Activated naive CD4-positive, alpha-beta T cell treated with anti-CD3 and anti-CD28 coated beads, Interleukin-2, amount 10 ng/mL, durations not matched to agents 5 hours and 36 hours (primary cell): ENCODE data around the gene CEACAM5. TPM values are rescaled to one million over a fixed set of nuclear protein-coding genes. Genes with fewer than 3 reads are reported as not detected.

Experiments
- total RNA-seq, 2 experiments: library from RNA; stranded (reverse); gene quantifications; one replicate each; pipeline ENCODE4 v1.2.3, GENCODE V29; 2021

The CEACAM5 gene
- total RNA-seq, result not detected

DNA sequence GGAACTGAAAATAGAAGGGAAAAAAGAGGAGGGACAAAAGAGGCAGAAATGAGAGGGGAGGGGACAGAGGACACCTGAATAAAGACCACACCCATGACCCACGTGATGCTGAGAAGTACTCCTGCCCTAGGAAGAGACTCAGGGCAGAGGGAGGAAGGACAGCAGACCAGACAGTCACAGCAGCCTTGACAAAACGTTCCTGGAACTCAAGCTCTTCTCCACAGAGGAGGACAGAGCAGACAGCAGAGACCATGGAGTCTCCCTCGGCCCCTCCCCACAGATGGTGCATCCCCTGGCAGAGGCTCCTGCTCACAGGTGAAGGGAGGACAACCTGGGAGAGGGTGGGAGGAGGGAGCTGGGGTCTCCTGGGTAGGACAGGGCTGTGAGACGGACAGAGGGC is at the start of gene CEACAM5:
TSS of gene CEACAM5 (plus strand) at position 146 of the 400 bp plus-strand sequence. CDS start at position 252, 106 bp downstream.

DNA sequence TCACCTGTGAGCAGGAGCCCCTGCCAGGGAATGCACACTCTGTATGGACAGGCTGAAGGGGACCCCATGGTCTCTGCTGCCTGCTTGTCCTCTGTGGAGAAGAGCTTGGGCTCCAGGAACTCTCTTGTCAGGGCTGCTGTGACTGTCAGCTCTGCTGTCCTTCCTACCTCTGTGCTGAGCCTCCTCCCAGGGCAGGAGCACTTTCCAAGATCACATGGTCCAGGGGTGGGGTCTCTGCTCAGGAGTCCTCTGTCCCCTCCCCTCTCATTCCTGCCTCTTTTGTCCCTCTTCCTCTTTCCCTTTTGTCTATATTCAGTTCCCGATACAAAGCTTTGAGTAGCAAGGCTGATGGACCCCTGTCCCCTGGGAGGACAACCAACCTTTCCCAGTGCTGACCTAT is 20.3 kb upstream of the CEACAM5 start, which contains the start of gene CEACAM7:
TSS of gene CEACAM7 (minus strand) at position 173 of the 400 bp plus-strand sequence. CDS start at position 68, 105 bp downstream.

DNA sequence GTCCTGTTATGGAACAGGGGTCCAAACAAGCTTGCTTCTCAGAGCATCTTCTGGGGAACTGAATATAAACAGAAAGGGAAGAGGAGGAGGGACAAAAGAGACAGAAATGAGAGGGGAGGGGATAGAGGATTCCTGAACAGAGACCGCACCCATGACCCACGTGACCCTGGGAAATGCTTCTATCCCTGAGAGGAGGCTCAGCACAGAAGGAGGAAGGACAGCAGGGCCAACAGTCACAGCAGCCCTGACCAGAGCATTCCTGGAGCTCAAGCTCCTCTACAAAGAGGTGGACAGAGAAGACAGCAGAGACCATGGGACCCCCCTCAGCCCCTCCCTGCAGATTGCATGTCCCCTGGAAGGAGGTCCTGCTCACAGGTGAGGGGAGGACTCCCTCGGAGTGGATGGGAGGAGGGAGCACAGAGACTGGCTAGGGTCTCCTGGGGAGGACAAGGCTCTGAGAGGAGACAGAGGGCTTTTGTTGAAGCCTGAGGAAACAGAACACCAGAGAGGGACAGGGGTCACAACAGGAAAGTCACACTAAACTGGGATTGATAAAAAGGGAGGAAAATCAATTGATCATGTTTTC is 47.0 kb downstream of the CEACAM5 start, which contains the start of gene CEACAM6:
TSS of gene CEACAM6 (plus strand) at position 203 of the 586 bp plus-strand sequence. CDS start at position 312, 109 bp downstream.

Other genes starting within 250 kb of the CEACAM5 start
- 100 to 1,000 TPM; 116 to 121 TPM for gene CEACAM21, start 132.5 kb upstream of the CEACAM5 start, total RNA-seq
- gene CEACAM4, start 81.6 kb upstream of the CEACAM5 start, total RNA-seq, result not detected
- not detected for gene CEACAM7, start 20.4 kb upstream of the CEACAM5 start, total RNA-seq
- not detected for gene CEACAM6, start 46.9 kb downstream of the CEACAM5 start, total RNA-seq
- not detected for gene CEACAM3, start 88.0 kb downstream of the CEACAM5 start, total RNA-seq
- not detected for gene LYPD4, start 136.1 kb downstream of the CEACAM5 start, total RNA-seq
- not detected for gene DMRTC2, start 136.4 kb downstream of the CEACAM5 start, total RNA-seq
- 1,000 to 10,000 TPM; 3,420 to 3,459 TPM for gene RPS19, start 151.6 kb downstream of the CEACAM5 start, total RNA-seq
- 1 to 10 TPM; 8.6 to 9.3 TPM for gene CD79A, start 168.7 kb downstream of the CEACAM5 start, total RNA-seq
- gene ARHGEF1, start 174.6 kb downstream of the CEACAM5 start, total RNA-seq, result 100 to 1,000 TPM; 771 to 829 TPM
- 1 to 10 TPM; 2.2 to 2.6 TPM for gene ERFL, start 219.8 kb downstream of the CEACAM5 start, total RNA-seq